ENCODE measurements around the gene TMUB1. TPM values are rescaled to one million over a fixed set of nuclear protein-coding genes. Genes with fewer than 3 reads are reported as not detected.

The TMUB1 gene
- total and polyA plus RNA-seq, 11 donors, result 21.8 to 82.6 (median 37.9) TPM

DNA sequence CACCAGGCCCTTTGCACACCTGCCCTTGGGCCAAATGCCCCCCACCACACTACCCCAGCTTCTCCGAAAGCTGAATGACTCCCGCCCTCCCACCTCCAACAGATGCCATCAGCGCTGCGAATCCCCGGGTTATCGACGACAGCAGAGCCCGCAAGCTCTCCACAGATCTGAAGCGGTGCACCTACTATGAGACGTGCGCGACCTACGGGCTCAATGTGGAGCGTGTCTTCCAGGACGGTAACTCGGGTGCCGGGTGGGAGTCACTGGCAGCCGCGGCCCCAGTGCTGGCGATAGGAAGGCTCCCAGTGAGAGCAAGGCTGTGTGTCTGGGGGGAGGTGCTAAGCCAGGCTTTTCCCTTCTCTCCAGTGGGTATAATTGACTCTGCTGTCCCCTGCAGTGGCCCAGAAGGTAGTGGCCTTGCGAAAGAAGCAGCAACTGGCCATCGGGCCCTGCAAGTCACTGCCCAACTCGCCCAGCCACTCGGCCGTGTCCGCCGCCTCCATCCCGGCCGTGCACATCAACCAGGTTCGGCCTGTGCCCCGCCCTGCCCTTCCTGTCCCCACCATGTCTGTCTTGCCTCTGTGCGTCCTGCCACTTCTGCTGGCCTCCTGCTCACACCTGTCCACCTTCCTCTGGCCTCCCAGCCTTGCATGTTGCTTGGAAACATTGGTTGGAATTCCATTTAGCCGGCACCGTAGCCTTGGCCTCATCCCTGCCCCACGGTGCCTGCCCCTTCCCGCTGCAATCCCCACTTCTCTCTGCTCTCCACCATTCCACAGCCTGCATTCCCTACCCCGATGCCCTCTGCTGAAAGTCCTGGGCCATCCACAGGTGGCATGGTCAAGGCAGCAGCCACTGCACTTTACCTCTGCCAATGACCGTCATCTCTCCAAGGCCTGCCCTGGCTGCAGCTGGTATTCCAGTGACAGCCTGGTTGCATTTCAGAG lies 35.1 kb upstream of the TMUB1 start:
- Histone ChIP-seq H3K9me3 (no peaks in the 10 kb centered on the region), H3K27ac (no peak overlapping the region), H3K4me3 (no peak overlapping the region), H3K4me1 (peaks cover 0 to 21% (median 9%) of the 10 kb centered on the region in 12 donors), H3K36me3 (peaks cover 0 to 60% (median 47%) of the 10 kb centered on the region in 9 donors), H3K27me3 (peaks cover 0 to 5% (median 0%) of the 10 kb centered on the region in 9 donors)
- no peak for DNase-seq
- TF ChIP-seq, protein P1, sequence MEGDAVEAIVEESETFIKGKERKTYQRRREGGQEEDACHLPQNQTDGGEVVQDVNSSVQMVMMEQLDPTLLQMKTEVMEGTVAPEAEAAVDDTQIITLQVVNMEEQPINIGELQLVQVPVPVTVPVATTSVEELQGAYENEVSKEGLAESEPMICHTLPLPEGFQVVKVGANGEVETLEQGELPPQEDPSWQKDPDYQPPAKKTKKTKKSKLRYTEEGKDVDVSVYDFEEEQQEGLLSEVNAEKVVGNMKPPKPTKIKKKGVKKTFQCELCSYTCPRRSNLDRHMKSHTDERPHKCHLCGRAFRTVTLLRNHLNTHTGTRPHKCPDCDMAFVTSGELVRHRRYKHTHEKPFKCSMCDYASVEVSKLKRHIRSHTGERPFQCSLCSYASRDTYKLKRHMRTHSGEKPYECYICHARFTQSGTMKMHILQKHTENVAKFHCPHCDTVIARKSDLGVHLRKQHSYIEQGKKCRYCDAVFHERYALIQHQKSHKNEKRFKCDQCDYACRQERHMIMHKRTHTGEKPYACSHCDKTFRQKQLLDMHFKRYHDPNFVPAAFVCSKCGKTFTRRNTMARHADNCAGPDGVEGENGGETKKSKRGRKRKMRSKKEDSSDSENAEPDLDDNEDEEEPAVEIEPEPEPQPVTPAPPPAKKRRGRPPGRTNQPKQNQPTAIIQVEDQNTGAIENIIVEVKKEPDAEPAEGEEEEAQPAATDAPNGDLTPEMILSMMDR (IDR thresholded peaks at IDR 0.05), result no peak
- no peak for TF ChIP-seq POLR2A (IDR thresholded peaks at IDR 0.05)
- no peak for ATAC-seq
- 94 to 95% (median 95%) methylated on average over 37 to 38 of the region's 38 CpGs for WGBS, 4 donors
- intact Hi-C loops (cut with DNase I), result loop anchor here in 4 of 10 donors (10.0 kb wide), 3 partner anchors 54 to 224 kb away; partner anchors contain the start of genes ABCB8 (in 1 of the 4) and ATG9B (in 1 of the 4)

DNA sequence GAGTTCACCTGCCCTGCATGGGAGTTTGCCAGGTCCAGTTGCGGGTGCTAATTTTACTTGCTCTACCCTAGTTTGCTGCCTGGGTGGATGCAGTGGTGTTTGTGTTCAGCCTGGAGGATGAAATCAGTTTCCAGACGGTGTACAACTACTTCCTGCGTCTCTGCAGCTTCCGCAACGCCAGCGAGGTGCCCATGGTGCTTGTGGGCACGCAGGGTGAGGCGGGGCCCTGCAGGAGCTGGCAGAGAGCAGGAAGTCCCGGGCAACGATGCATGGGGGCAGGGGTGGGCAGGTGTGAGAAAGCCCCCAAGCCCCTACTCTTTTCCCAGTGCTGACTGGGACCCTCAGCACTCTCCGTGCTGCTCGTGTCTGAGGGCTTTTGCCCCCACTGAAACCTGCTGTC lies 34.3 kb upstream of the TMUB1 start:
- TF ChIP-seq, protein P1 (IDR thresholded peaks at IDR 0.05), result no peak
- no peak for TF ChIP-seq POLR2A (IDR thresholded peaks at IDR 0.05)

DNA sequence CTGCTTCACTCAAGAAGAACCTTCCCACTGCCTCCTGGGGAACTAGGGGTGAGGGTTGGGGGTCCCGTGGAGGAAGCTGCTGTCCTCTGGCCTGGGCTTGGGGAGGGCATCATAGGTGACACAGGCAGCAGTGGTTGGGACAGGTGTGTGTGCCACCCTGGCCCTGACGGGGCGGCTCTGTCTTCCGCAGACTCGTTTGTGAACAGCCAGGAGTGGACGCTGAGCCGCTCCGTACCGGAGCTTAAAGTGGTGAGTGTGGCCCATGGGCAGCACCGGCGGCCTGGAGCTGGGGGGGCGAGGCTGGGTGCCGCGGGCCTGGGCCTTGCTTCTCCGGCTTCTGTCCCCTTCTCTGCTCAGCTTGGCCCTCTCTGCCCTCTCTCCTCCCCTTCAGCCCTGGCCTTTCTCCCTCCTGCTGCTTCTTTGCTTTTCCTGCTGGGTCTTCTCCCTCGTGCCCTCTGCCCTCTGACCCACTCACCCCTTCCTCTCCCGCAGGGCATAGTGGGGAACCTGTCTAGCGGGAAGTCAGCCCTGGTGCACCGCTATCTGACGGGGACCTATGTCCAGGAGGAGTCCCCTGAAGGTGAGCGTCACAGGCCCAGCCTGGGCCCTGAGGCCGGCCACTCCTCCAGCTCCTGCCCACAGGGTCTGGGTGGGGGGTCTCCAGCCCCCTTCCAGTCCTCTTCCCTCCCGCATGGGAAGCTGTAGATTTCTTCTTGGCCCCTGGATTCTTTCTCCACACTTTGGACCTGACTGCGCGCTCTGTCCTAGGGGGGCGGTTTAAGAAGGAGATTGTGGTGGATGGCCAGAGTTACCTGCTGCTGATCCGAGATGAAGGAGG lies 33.5 kb upstream of the TMUB1 start:
- Histone ChIP-seq H3K36me3 (peaks cover 0 to 46% (median 39%) of the 10 kb centered on the region in 9 donors), H3K4me3 (no peak overlapping the region), H3K9me3 (no peaks in the 10 kb centered on the region), H3K4me1 (peaks cover 0 to 24% (median 9%) of the 10 kb centered on the region in 12 donors), H3K27me3 (peaks cover 0 to 5% (median 0%) of the 10 kb centered on the region in 9 donors), H3K27ac (no peak overlapping the region)
- ATAC-seq (no peak), DNase-seq (peak in 1 of 5 donors; percentile 58)
- 92 to 97% (median 94%) methylated on average over 27 of the region's 27 CpGs for WGBS, 4 donors
- intact Hi-C loops (cut with DNase I), result loop anchor here in 4 of 10 donors (10.0 kb wide), 3 partner anchors 52 to 222 kb away; partner anchors contain the start of genes ABCB8 (in 1 of the 4) and ATG9B (in 1 of the 4)
- no peak for TF ChIP-seq POLR2A (IDR thresholded peaks at IDR 0.05)
- TF ChIP-seq, protein P1 (IDR thresholded peaks at IDR 0.05), result no peak

More for the DNA sequence above, 34.3 kb upstream of the TMUB1 start:
- WGBS, 4 donors, result 88 to 93% (median 90%) methylated on average over 12 of the region's 12 CpGs
- Histone ChIP-seq H3K4me3 (no peak overlapping the region), H3K4me1 (peaks cover 0 to 24% (median 9%) of the 10 kb centered on the region in 12 donors), H3K9me3 (no peaks in the 10 kb centered on the region), H3K36me3 (peaks cover 0 to 52% (median 43%) of the 10 kb centered on the region in 9 donors), H3K27me3 (peaks cover 0 to 5% (median 0%) of the 10 kb centered on the region in 9 donors), H3K27ac (no peak overlapping the region)
- ATAC-seq (no peak), DNase-seq (no peak)
- intact Hi-C loops (cut with DNase I), result loop anchor here in 4 of 10 donors (10.0 kb wide), 3 partner anchors 53 to 223 kb away; partner anchors contain the start of genes ABCB8 (in 1 of the 4) and ATG9B (in 1 of the 4)

All from heart left ventricle (tissue), 16 donors.